GM18907 (cell line): Measurements from ENCODE around the gene MPEG1.

ENCODE experiments used
- ATAC-seq: cut with Tn5 transposase; IDR thresholded peaks from one replicate; pipeline ENCODE4 v1.9.1; 2021; ENCODE audit warnings: mild to moderate bottlenecking, moderate library complexity; ENCODE audit not compliant: unreplicated experiment

MPEG1 gene

GRCh38 chr11:59191095-59191494, 21.6 kb downstream of the MPEG1 start:
- ATAC-seq = no peak

- no peak for ATAC-seq
Observed at GRCh38 chr11:59189986-59190385, 22.7 kb downstream of the MPEG1 start.

GRCh38 chr11:59188954-59189353, 23.8 kb downstream of the MPEG1 start:
- ATAC-seq = no peak

GRCh38 chr11:59187587-59187986, 25.1 kb downstream of the MPEG1 start:
- ATAC-seq = no peak

- no peak for ATAC-seq
Observed at GRCh38 chr11:59187035-59187434, 25.7 kb downstream of the MPEG1 start.

- peak; percentile 63 for ATAC-seq
Observed at GRCh38 chr11:59186130-59186594, 26.6 kb downstream of the MPEG1 start.

GRCh38 chr11:59185386-59185945, 27.3 kb downstream of the MPEG1 start:
- no peak for ATAC-seq

- no peak for ATAC-seq
Observed at GRCh38 chr11:59184691-59185339, 27.9 kb downstream of the MPEG1 start.

GRCh38 chr11:59183771-59184170, 29.0 kb downstream of the MPEG1 start:
- ATAC-seq = no peak

GRCh38 chr11:59182457-59183151, 30.1 kb downstream of the MPEG1 start:
- ATAC-seq = no peak

- no peak for ATAC-seq
Observed at GRCh38 chr11:59181746-59182456, 30.8 kb downstream of the MPEG1 start.

GRCh38 chr11:59180907-59181306, 31.8 kb downstream of the MPEG1 start:
- no peak for ATAC-seq

- no peak for ATAC-seq
Observed at GRCh38 chr11:59180168-59180776, 32.5 kb downstream of the MPEG1 start.

GRCh38 chr11:59179121-59179520, 33.6 kb downstream of the MPEG1 start:
- no peak for ATAC-seq

- ATAC-seq = no peak
Observed at GRCh38 chr11:59178402-59178801, 34.3 kb downstream of the MPEG1 start.

- ATAC-seq = no peak
Observed at GRCh38 chr11:59176330-59176729, 36.4 kb downstream of the MPEG1 start.

- ATAC-seq = no peak
Observed at GRCh38 chr11:59175091-59175501, 37.6 kb downstream of the MPEG1 start.

GRCh38 chr11:59174664-59175033, 38.1 kb downstream of the MPEG1 start:
- no peak for ATAC-seq

GRCh38 chr11:59173964-59174663, 38.6 kb downstream of the MPEG1 start:
- ATAC-seq = no peak

- no peak for ATAC-seq
Observed at GRCh38 chr11:59173080-59173963, 39.4 kb downstream of the MPEG1 start.
